Gastroesophageal sphincter (tissue), 4 donors: ENCODE results near the gene FLNC. TPM values are rescaled to one million over a fixed set of nuclear protein-coding genes. Genes with fewer than 3 reads are reported as not detected.

Experiments used
- ATAC-seq: fragments of 150-250 bp; one replicate; pipeline ENCODE4 v1.9.1; 2016; ENCODE audit warnings: mild to moderate bottlenecking, moderate library complexity
- H3K27ac ChIP-seq, 4 donors: fragments of 200-600 bp; sonication (generic) in 3 of 4; 1 replicate in 3 of 4; 2 replicates in 1 of 4; pipeline ENCODE4 v1.5.1; 2016 to 2019
- H3K27me3 ChIP-seq: fragments of 200-600 bp; sonication (generic); one replicate; pipeline ENCODE4 v1.5.1; 2019
- H3K36me3 ChIP-seq, 2 donors: fragments of 200-600 bp; sonication (generic); one replicate each; pipeline ENCODE4 v1.5.1; 2019; ENCODE audit warnings: control low read depth in 1 of 2
- H3K4me1 ChIP-seq, 3 donors: fragments of 200-600 bp; sonication (generic); 1 replicate in 2 of 3; 2 replicates in 1 of 3; pipeline ENCODE4 v1.5.1; 2016 to 2019; ENCODE audit warnings: control low read depth in 2 of 3
- H3K4me3 ChIP-seq, 2 donors: fragments of 200-600 bp; sonication (generic); one replicate each; pipeline ENCODE4 v1.5.1; 2019; ENCODE audit warnings: mild to moderate bottlenecking in 1 of 2, moderate library complexity in 1 of 2
- H3K9me3 ChIP-seq, 3 donors: fragments of 200-600 bp; sonication (generic); one replicate each; pipeline ENCODE4 v1.5.1; 2017 to 2019; ENCODE audit warnings: control low read depth in 2 of 3
- EP300 ChIP-seq: sonication (generic); formaldehyde crosslinking; IDR thresholded peaks from one replicate; pipeline ENCODE4 v1.6.1; 2017; ENCODE audit warnings: antibody characterized with exemption, mild to moderate bottlenecking
- POLR2A ChIP-seq, 2 donors: fragments of 450-650 bp; IDR thresholded peaks; one replicate each; pipeline ENCODE4 v1.6.1; 2017; ENCODE audit warnings: antibody characterized with exemption in 2 of 2, mild to moderate bottlenecking in 2 of 2, moderate library complexity in 1 of 2
- POLR2AphosphoS5 ChIP-seq: sonication (generic); formaldehyde crosslinking; IDR thresholded peaks from one replicate; pipeline ENCODE4 v1.6.1; 2017; ENCODE audit warnings: antibody characterized with exemption
- WGBS, 2 donors: methylation state at CpG; one replicate each; pipeline ENCODE4 v1.1.5; 2018; ENCODE audit warnings: low coverage in 1 of 2; 5-methylcytosine and 5-hydroxymethylcytosine counted together
- total RNA-seq, 4 donors: library from RNA; depleted of rRNA; stranded (reverse); fragments of >200 nt; gene quantifications; one replicate each; pipeline ENCODE4 v1.1.0, GENCODE V29; 2016
- TF ChIP-seq, protein P1 (sequence below), 4 experiments: fragments of 200-600 bp in 2 of 4; fragments of 450-650 bp in 2 of 4; sonication (generic) in 1 of 4; IDR thresholded peaks; one replicate each; pipeline ENCODE4 v1.5.1; 2017 to 2019; ENCODE audit warnings: antibody characterized with exemption in 4 of 4, mild to moderate bottlenecking in 2 of 4, moderate library complexity in 2 of 4

The FLNC gene
- 1,000 to 10,000 TPM in 1 of 4 donors, 100 to 1,000 TPM in 3; 308 to 1,162 (median 401) TPM for total RNA-seq

GRCh38 chr7:128830231-128831177 lies at the start of gene FLNC:
Gene FLNC, plus strand, starts transcription at chr7:128830406. Its CDS starts 232 bp downstream, at chr7:128830638.
- WGBS, 2 donors, result no CpG with 5 or more reads among the region's 109 CpGs
- Histone ChIP-seq H3K36me3 (peaks cover 0 to 10% of the 10 kb centered on the region in 2 donors), H3K4me1 (peaks cover 3 to 84% (median 45%) of the 10 kb centered on the region in 3 donors), H3K9me3 (no peaks in the 10 kb centered on the region), H3K27ac (peak within 1 kb of the TSS; percentile 90 to 96 (median 94)), H3K4me3 (peak within 1 kb of the TSS; percentile 72 to 83), H3K27me3 (no peaks in the 10 kb centered on the region)
- TF ChIP-seq, protein P1, sequence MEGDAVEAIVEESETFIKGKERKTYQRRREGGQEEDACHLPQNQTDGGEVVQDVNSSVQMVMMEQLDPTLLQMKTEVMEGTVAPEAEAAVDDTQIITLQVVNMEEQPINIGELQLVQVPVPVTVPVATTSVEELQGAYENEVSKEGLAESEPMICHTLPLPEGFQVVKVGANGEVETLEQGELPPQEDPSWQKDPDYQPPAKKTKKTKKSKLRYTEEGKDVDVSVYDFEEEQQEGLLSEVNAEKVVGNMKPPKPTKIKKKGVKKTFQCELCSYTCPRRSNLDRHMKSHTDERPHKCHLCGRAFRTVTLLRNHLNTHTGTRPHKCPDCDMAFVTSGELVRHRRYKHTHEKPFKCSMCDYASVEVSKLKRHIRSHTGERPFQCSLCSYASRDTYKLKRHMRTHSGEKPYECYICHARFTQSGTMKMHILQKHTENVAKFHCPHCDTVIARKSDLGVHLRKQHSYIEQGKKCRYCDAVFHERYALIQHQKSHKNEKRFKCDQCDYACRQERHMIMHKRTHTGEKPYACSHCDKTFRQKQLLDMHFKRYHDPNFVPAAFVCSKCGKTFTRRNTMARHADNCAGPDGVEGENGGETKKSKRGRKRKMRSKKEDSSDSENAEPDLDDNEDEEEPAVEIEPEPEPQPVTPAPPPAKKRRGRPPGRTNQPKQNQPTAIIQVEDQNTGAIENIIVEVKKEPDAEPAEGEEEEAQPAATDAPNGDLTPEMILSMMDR (IDR thresholded peaks at IDR 0.05), result no peak
- TF ChIP-seq POLR2A (IDR thresholded peaks at IDR 0.05), result peak; percentile 84 to 88
- TF ChIP-seq POLR2AphosphoS5, result peak; percentile 90
- peak; percentile 54 for ATAC-seq

- ATAC-seq, result peak; percentile 89
- H3K27me3 ChIP-seq, result no peaks in the 10 kb centered on the region
- H3K9me3 ChIP-seq, result peaks cover 0 to 18% (median 0%) of the 10 kb centered on the region in 3 donors
- no peaks in the 10 kb centered on the region for H3K36me3 ChIP-seq
- H3K4me3 ChIP-seq, result no peak overlapping the region
- H3K4me1 ChIP-seq, result peaks cover 2 to 34% (median 20%) of the 10 kb centered on the region in 3 donors
- 40 to 58% methylated on average over 1 to 4 of the region's 5 CpGs for WGBS, 2 donors
- TF ChIP-seq, protein P1 (IDR thresholded peaks at IDR 0.05), result peak in 2 of 4 experiments; percentile 7 to 11
- no peak for TF ChIP-seq EP300
- TF ChIP-seq POLR2AphosphoS5, result peak; percentile 67
- H3K27ac ChIP-seq, result peak overlapping the region; percentile 86 to 93 (median 92)
Measured at GRCh38 chr7:128781126-128781525, 49.1 kb upstream of the FLNC start.

- 25 to 35% methylated on average over 3 of the region's 3 CpGs for WGBS, 2 donors
Measured at GRCh38 chr7:128781851-128782250, 48.4 kb upstream of the FLNC start.

DNA sequence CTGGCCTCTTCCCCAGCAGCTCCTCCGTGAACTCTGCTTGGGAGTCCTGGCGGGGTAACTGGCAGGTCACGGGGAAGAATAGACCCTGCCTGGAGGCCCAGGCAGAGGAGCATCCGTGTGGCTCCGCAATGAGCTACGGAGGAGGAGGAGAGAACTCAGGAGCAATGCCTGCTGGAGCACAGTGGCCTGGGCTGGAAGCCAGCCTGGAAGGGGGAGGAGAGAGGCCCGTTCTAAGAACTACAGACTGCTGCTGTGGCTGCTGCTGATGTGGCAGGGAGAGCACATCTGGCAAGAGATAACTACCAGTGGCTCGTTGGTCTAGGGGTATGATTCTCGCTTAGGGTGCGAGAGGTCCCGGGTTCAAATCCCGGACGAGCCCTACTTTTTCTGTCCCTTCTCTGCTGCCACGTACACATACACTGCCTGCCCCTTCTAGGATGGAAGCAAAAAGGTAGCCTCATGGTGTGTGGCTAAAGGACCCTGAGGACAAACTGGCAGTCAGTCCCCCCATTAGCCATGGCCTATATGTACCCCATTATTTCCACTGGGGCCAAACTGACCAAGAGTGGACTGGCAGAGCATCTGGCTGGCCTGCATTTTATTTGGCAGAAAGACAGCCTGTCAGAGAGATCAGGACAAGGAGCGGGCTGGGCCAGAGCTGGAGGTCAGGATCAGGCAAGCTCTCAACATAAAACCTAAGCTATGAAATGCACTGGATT lies 46.9 kb upstream of the FLNC start:
- WGBS, 2 donors, result 6 to 14% methylated on average over 5 to 7 of the region's 15 CpGs
- Histone ChIP-seq H3K36me3 (no peaks in the 10 kb centered on the region), H3K9me3 (peaks cover 0 to 5% (median 0%) of the 10 kb centered on the region in 3 donors), H3K27ac (peak overlapping the region; percentile 86 to 93 (median 92)), H3K4me1 (peaks cover 2 to 34% (median 20%) of the 10 kb centered on the region in 3 donors), H3K4me3 (no peak overlapping the region), H3K27me3 (no peaks in the 10 kb centered on the region)
- peak; percentile 80 for ATAC-seq
- no peak for TF ChIP-seq POLR2A (IDR thresholded peaks at IDR 0.05)
- peak; percentile 61 for TF ChIP-seq POLR2AphosphoS5
- no peak for TF ChIP-seq EP300

More at GRCh38 chr7:128781851-128782250, 48.4 kb upstream of the FLNC start:
- H3K36me3 ChIP-seq, result no peaks in the 10 kb centered on the region
- H3K4me3 ChIP-seq, result no peak overlapping the region
- no peaks in the 10 kb centered on the region for H3K27me3 ChIP-seq
- peaks cover 2 to 34% (median 20%) of the 10 kb centered on the region in 3 donors for H3K4me1 ChIP-seq
- TF ChIP-seq EP300, result no peak
- TF ChIP-seq, protein P1 (IDR thresholded peaks at IDR 0.05), result no peak
- TF ChIP-seq POLR2AphosphoS5, result peak; percentile 80
- no peak for TF ChIP-seq POLR2A (IDR thresholded peaks at IDR 0.05)
- peak; percentile 31 for ATAC-seq
- H3K9me3 ChIP-seq, result peaks cover 0 to 18% (median 0%) of the 10 kb centered on the region in 3 donors
- H3K27ac ChIP-seq, result peak overlapping the region; percentile 86 to 93 (median 92)

DNA sequence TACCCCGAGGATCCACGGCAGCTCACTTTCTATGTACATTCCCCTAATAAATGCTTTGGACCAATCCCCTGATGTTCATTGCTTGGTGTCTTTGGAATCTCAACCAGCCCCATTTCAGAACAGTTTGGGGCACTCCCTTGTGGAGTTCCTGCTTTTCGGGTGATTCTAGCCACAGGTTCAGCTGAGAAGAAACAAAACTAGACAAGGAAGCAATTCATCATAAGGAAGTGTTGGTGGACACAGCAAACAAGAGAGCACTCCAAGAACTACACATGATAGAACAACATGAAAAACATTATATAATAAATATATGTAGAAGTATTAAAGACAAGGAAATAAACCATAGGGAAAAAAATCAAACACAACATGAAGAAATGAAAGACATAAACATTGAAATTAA lies 44.5 kb upstream of the FLNC start:
- Histone ChIP-seq H3K27ac (peak overlapping the region in 1 of 4 donors; percentile 2), H3K9me3 (no peaks in the 10 kb centered on the region), H3K4me1 (peaks cover 2 to 41% (median 23%) of the 10 kb centered on the region in 3 donors), H3K36me3 (no peaks in the 10 kb centered on the region), H3K27me3 (no peaks in the 10 kb centered on the region), H3K4me3 (no peak overlapping the region)
- WGBS, 2 donors, result 69 to 80% methylated on average over 1 to 3 of the region's 3 CpGs
- no peak for ATAC-seq
- TF ChIP-seq POLR2A (IDR thresholded peaks at IDR 0.05) (no peak), EP300 (no peak), POLR2AphosphoS5 (no peak)
- TF ChIP-seq, protein P1 (IDR thresholded peaks at IDR 0.05), result no peak
